H7 (cell line): Measurements from ENCODE around the gene AKR7A2. TPM values are rescaled to one million over a fixed set of nuclear protein-coding genes. Genes with fewer than 3 reads are reported as not detected.
A peak's percentile ranks its signal among the peaks of the same experiment; 100 is the strongest.

ENCODE experiments used
- DNase-seq: peaks from one replicate; pipeline ENCODE4 v3.0.0; 2012
- H3K27me3 ChIP-seq: 2 replicates; pipeline ENCODE4 v1.6.0; 2011; ENCODE audit warnings: mild to moderate bottlenecking, low read length; ENCODE audit not compliant: control insufficient read depth, insufficient read depth
- H3K36me3 ChIP-seq: replicated peaks from 2 replicates; pipeline ENCODE4 v1.5.1; 2011; ENCODE audit warnings: low read length; ENCODE audit not compliant: control insufficient read depth, insufficient read depth
- H3K4me3 ChIP-seq: 2 replicates; pipeline ENCODE4 v1.5.1; 2011; ENCODE audit warnings: low read depth, mild to moderate bottlenecking, control low read depth, low read length, moderate library complexity; ENCODE audit not compliant: insufficient read depth
- total RNA-seq: library from RNA; depleted of rRNA; stranded (reverse); fragments of >200 nt; shearing (Covaris generic); gene quantifications from 2 replicates; pipeline ENCODE4 v1.2.3, GENCODE V29; 2014

AKR7A2 gene
- total RNA-seq, 1 experiment from 2014 or later, result 92.4 TPM

GRCh38 chr1:19348441-19349198 is 36.7 kb upstream of the AKR7A2 start:
- Histone ChIP-seq H3K27me3 (no peaks in the 10 kb centered on the region), H3K36me3 (peaks cover 13% of the 10 kb centered on the region), H3K4me3 (no peak overlapping the region)
- no peak for DNase-seq

- no peak for DNase-seq
- no peaks in the 10 kb centered on the region for H3K27me3 ChIP-seq
- peaks cover 13% of the 10 kb centered on the region for H3K36me3 ChIP-seq
- no peak overlapping the region for H3K4me3 ChIP-seq
These were observed 35.7 kb upstream of the AKR7A2 start for GRCh38 chr1:19347533-19348172.

GRCh38 chr1:19346026-19346425 is 34.1 kb upstream of the AKR7A2 start:
- no peak for DNase-seq
- H3K27me3 ChIP-seq, result no peaks in the 10 kb centered on the region
- H3K36me3 ChIP-seq, result peaks cover 9% of the 10 kb centered on the region
- H3K4me3 ChIP-seq, result no peak overlapping the region

- H3K4me3 ChIP-seq, result no peak overlapping the region
- peaks cover 14% of the 10 kb centered on the region for H3K36me3 ChIP-seq
- H3K27me3 ChIP-seq, result no peaks in the 10 kb centered on the region
- DNase-seq, result no peak
These were observed 33.4 kb upstream of the AKR7A2 start for GRCh38 chr1:19345391-19345790.

- DNase-seq, result no peak
- no peak overlapping the region for H3K4me3 ChIP-seq
- H3K27me3 ChIP-seq, result no peaks in the 10 kb centered on the region
- H3K36me3 ChIP-seq, result peaks cover 14% of the 10 kb centered on the region
These were observed 32.9 kb upstream of the AKR7A2 start for GRCh38 chr1:19344831-19345230.

GRCh38 chr1:19344372-19344810 is 32.4 kb upstream of the AKR7A2 start:
- H3K27me3 ChIP-seq, result no peaks in the 10 kb centered on the region
- H3K36me3 ChIP-seq, result peaks cover 14% of the 10 kb centered on the region
- peak; percentile 95 for DNase-seq
- H3K4me3 ChIP-seq, result no peak overlapping the region

GRCh38 chr1:19343617-19344350 is 31.8 kb upstream of the AKR7A2 start:
- H3K4me3 ChIP-seq, result no peak overlapping the region
- DNase-seq, result no peak
- peaks cover 14% of the 10 kb centered on the region for H3K36me3 ChIP-seq
- no peaks in the 10 kb centered on the region for H3K27me3 ChIP-seq

- H3K36me3 ChIP-seq, result peaks cover 14% of the 10 kb centered on the region
- H3K27me3 ChIP-seq, result no peaks in the 10 kb centered on the region
- no peak for DNase-seq
- no peak overlapping the region for H3K4me3 ChIP-seq
These were observed 31.1 kb upstream of the AKR7A2 start for GRCh38 chr1:19342894-19343616.

- peaks cover 14% of the 10 kb centered on the region for H3K36me3 ChIP-seq
- no peak overlapping the region for H3K4me3 ChIP-seq
- no peaks in the 10 kb centered on the region for H3K27me3 ChIP-seq
- no peak for DNase-seq
These were observed 30.3 kb upstream of the AKR7A2 start for GRCh38 chr1:19342062-19342750.

GRCh38 chr1:19341201-19342061 is 29.5 kb upstream of the AKR7A2 start:
- no peak overlapping the region for H3K4me3 ChIP-seq
- DNase-seq, result peak; percentile 97
- H3K36me3 ChIP-seq, result peaks cover 14% of the 10 kb centered on the region
- no peaks in the 10 kb centered on the region for H3K27me3 ChIP-seq

GRCh38 chr1:19340387-19340937 is 28.5 kb upstream of the AKR7A2 start:
- Histone ChIP-seq H3K27me3 (no peaks in the 10 kb centered on the region), H3K36me3 (peaks cover 14% of the 10 kb centered on the region), H3K4me3 (no peak overlapping the region)
- no peak for DNase-seq

- Histone ChIP-seq H3K27me3 (no peaks in the 10 kb centered on the region), H3K36me3 (peaks cover 9% of the 10 kb centered on the region), H3K4me3 (no peak overlapping the region)
- peak; percentile 79 for DNase-seq
These were observed 27.4 kb upstream of the AKR7A2 start for GRCh38 chr1:19339214-19339861.
